HTERT RPE-1 (cell line): ENCODE results near the gene KRT17.
"Not testable (repeated sequence)": the region's sequence is repeated elsewhere in the genome, so short reads cannot be mapped to it uniquely, and the experiment has no call there.

Source experiments
- in situ Hi-C: fragments of 300-500 bp; cut with MboI; formaldehyde crosslinking; loops from 4 replicates; pipeline ENCODE4 v1.14.3; 2020; ENCODE audit warnings: low sequenced_read_pairs

The KRT17 gene

GRCh38 chr17:41636652-41637051, 12.3 kb upstream of the KRT17 start:
- in situ Hi-C loops, result no loop called here

- in situ Hi-C loops, result no loop called here
Observed at GRCh38 chr17:41635121-41636097, 11.0 kb upstream of the KRT17 start.

DNA sequence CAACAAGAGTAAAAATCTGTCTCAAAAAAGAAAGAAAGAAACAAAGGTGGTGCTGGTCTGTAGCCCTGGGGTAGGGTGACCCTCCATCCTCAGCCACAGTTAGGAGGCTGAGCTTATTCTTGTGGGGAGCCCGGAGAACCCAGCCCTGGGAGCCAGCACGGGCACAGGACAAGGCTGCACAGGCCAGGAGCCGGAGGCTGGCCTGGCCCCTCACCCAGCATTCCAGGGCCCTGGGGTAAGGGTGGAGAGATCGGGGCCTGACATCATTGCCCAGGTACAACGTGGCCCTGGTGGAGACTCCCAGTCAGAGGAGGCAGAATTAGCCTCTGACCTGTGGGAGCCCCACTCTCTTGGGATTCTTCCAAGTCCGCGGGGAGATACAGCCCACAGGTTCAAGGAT, 10.3 kb upstream of the KRT17 start:
- in situ Hi-C loops, result no loop called here

DNA sequence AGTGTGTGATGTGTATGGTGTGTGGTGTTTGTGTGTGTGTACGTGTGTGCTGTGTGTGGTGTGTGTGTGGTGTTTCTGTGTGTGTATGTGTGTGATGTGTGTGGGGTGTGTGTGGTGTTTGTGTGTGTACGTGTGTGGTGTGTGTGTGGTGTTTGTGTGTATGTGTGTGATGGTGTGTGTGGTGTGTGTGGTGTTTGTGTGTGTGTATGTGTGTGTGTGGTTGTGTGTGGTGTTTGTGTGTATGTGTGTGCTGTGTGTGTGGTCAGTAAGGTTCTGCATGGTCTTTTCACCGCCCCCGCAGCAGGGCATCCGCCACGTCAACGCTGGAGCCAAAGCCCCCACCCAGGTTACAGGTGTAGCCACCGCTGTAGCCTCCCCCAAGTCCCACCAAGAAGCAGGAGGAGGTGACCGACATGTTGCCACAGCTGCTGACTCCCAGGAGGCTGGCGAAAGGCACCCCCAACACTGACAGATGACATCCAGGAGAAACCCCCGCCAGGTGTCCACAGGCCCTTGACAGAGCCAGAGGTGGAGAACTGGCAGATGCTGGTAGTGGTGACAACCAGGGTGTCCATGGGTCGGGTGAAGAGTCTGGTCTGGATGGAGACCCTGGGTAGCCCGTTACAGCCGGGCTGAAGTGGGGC, 9.3 kb upstream of the KRT17 start:
- in situ Hi-C loops, result no loop called here

DNA sequence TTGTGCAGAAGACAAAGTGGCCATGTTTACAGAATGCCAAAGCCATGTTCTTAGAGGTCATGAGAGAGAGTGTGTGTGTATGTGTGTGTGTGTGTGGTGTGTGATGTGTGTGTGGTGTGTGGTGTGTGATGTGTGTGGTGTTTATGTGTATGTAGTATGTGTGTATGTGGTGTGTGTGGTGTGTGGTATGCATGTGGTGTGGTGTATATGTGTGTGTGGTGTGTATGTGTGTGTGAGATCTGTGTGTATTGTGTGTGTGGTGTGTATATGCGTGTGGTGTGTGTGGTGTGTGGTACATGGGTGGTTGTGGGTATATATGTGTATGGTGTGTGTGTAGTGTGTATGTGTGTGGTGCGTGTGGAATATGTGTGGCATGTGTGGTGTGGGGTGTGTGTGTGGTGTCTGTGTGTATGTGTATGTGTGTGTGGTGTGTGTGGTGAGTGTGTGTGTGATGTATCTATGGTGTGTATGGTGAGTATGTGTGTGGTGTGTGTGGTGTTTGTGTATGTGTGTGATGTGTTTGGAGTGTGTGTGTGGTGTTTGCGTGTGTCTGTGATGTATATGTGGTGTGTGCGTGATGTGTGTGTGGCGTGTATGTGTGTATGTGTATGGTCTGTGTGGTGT, 8.2 kb upstream of the KRT17 start:
- in situ Hi-C loops, result no loop called here

GRCh38 chr17:41631898-41632285, 7.5 kb upstream of the KRT17 start:
- in situ Hi-C loops, result no loop called here

GRCh38 chr17:41631025-41631897, 6.9 kb upstream of the KRT17 start:
- in situ Hi-C loops, result no loop called here

DNA sequence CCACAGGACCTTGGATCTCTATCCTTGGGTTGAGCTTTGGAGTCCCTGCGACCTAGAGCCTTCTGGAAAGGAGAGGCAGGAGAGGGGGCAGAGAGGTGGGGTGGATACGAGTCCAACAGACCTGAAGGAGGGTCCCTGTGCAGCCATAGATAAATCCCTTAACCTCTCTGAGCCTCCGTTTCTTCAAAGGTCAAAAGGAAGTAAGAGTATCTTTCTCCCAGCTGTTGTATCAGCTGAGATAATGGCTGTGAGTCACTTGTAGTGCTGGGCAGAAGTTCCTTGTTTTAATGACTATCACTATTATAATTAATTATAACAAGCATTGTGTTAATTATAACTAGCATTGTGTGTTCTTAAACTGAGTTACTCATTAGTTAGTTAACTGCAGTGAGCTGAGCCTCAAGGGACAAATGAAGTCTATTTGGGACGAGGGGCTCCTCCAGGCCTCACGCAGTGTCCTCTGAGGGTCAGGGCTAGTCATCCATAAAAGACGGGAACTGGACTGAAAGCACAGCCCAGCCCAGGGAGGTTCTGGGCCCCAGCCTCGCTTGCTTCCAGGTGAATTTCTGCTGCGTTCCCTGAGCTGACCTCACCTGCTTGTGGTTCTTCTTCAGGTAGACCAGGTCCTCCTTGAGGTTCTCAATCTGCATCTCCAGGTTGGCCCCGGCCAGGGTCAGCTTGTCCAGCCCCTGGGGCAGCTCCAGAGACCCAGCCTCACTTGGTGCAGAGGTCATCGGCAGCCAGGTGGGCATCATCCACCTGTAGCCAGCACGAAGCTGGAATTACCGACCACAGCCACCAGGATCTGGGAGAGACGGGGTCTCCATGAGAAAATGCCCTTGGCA, 5.7 kb upstream of the KRT17 start:
- in situ Hi-C loops, result no loop called here

DNA sequence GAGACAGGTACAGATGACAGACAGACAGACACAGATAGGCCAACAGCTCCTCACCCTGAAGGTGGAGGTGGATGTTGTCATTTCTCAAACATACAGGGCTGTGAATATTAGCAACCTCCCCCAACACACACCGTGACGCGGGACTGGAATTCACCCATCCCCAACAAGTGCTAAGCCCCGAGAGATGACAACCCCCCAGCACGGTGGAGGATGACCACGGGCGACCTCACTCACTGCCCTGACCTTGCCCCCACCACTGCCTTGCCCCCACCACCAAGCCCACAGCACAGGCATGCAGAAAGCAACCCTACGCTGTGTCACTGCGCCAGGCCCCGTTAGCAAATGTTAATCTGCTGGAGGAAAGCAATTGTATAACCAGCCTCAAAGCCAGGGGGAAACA, 4.9 kb upstream of the KRT17 start:
- in situ Hi-C loops, result no loop called here

DNA sequence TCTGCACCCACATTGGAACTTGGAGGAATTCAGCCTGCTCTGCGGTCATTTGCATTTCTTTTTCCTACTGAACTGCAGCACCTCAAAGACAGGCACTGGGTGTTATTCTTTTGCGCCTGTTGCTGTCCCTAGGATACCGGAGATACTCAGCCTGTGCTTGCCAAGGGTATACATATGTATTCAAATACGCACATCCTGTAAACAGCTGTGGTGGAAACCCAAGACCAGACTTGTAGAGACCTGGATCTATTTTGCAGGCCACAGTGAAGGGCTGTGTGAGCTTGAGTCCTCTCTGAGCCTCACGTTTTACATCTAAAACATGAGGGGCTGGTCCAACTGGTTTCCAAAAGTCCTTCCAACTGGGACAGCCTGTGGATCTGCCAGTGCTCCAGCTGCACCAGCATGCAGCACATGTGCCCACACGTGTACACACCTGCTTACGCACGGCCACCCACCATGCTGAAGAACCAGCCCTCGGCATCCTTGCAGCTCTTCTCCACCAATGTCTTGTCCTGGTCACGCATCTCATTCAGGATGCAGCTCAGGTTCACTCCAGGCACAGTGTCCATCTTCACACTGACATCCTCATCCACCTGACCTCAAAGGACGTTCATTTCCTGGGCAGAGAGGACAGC, 4.4 kb upstream of the KRT17 start:
- in situ Hi-C loops, result not testable (repeated sequence)

DNA sequence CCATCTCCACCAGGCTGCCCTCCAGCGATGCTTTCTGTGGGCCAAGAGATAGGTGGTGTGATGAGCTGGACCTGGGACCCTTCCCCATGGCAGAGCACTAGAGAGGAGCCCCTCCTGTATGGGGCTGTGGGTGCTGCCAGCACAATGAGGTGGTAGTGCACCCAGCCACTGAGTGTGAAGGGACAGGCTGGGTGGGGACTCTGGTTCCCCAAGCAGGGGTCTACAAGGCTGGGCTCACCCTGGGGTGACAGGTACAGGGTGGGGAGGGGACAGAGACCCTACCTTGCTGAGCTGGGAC, 3.6 kb upstream of the KRT17 start:
- in situ Hi-C loops, result not testable (repeated sequence)

- in situ Hi-C loops, result no loop called here
Observed at GRCh38 chr17:41627316-41628072, 3.1 kb upstream of the KRT17 start.

GRCh38 chr17:41626914-41627295, 2.5 kb upstream of the KRT17 start:
- in situ Hi-C loops, result not testable (repeated sequence)

- in situ Hi-C loops, result not testable (repeated sequence)
Observed at GRCh38 chr17:41626028-41626913, 1.9 kb upstream of the KRT17 start.

GRCh38 chr17:41625602-41626001, 1.2 kb upstream of the KRT17 start:
- in situ Hi-C loops, result no loop called here

GRCh38 chr17:41623184-41623861, 1.1 kb downstream of the KRT17 start:
- in situ Hi-C loops, result not testable (repeated sequence)
